Stimulated activated CD4-positive, alpha-beta T cell treated with anti-CD3 and anti-CD28 coated beads, Interleukin-1b, Interleukin-23, amount 100 ng/mL, for 4 hours (primary cell): ENCODE results near the gene CDC42BPB.

Source experiments
- DNase-seq, 2 donors: peaks; one replicate each; pipeline ENCODE4 v3.0.0-alpha.2; 2020; ENCODE audit warnings: low read depth in 2 of 2

CDC42BPB gene

DNA sequence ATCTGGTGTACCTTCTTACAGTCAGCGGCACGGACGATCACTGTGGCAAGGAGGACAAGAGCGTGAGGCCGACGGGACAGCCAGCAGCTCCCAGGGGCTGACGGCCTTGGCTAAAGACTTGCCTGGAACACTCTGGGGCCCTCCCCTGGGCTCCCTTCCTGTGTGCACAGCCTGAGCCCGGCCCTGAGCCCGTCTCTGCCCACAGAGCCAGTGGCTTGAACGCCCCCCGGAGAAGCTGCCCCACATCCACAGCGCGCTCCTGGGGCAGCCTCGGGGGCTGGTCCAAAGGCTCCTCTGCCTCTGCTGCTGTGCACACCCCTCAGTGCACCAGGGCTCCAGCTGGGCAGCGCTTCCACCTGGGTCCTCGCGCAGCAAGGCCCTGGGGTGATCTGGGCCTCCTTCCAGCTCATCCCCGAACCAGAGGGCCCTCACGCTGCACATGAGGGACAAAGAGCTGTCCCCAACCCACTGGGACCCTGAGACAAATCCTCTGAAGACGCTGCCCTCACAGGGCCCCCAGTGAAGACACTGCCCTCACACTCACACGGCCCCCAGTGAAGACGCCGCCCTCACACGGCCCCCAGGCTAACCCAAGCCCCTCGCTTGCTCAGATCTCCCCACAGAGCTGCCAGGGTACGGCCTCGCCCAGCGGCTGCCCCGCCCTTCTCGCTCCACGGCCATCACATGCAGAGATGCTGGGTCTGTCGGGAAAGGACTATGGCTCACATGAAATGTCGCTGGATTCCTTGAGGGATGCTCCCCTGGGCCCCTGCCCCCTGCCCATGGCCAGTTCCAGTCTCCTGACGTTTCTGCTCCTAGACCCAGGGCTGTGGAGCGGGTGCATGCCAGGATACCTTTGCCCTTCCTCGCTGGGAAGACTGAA is 112.7 kb downstream of the CDC42BPB start:
- DNase-seq = no peak

DNA sequence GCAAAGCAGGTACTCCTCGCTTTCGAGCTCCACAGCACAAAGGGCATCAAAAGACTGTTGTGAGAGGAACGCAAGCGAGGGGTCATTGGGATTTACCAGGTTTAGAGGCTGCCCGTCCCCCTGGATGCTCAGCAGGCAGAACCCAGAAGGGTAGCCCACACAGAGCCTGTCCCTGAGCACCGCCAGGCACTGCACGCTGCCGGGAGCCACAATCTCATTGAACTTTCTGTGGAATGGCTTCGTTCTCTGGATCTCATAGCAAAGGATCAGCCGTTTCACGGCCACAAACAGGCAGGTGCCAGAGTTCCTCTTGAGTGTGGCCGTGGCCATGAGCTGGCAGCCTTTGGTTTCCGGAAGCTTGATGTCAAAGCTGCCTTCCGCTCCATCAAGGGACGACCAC is 113.4 kb downstream of the CDC42BPB start:
- DNase-seq = no peak

DNA sequence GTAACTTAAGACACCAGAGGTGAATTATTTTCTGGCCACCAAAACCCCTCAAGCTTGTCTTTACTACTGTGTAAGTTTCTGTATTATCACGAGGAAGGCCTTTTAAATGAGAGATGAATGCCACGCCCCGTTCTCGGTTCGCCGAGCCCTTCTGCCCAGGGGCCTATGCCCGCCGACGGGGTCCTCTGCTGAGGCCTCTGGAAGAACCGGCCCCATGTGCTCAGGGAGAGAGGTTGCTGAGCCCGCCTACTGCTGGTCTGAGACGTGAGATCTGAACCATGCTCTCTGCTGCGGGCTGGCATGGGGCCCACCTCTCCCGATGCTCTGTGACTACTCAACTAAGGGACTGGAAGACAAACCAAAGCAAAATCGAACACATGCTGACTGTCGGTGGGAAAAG is 113.9 kb downstream of the CDC42BPB start:
- DNase-seq = no peak

DNA sequence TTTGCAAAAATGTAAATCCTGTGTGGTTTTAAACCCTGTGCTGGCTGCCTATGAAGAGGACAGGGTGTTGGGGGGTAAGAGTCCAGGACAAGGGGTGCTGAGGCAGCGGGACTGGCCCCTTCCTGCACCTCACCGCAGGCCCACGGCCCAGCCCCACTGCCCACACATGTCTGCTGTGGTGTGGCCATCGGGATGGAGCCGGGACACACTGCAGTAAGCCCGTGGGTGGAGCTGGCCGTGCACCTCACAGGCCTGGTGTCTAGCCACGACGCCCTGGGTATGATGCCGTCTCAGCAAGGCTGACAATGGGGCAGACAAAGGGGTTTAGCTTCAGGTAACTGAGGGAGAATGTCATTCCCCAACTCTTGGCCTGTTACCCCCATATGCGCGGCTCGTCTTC is 115.3 kb downstream of the CDC42BPB start:
- no peak for DNase-seq

DNA sequence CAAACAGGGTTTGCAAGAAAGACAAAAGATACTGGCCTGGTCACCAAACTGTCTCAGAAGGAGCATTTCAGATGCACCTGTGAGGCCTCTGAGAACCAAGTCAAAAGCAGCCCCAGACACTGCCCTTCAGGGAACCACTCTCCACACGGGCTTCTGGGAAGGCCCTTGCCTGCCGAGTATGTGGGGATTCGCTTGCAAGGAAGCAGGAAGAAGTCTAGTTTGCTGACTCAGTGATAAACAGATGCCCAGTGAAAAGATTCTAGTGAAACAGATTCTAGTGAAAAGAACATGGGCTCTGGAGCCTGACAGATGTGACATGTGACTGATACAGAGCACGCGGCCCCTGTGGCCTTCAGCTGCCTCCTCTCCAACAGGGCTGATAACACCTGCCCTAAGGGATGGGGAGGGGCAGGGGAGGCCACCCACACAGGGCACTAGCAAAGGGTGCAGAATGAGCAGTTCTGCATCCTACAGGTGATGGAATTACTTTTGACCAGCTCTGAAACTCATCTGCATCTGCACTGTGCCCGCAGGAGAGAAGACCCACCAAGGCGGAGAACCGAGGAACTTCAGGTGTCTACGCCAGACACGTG is 115.8 kb downstream of the CDC42BPB start:
- DNase-seq = no peak

DNA sequence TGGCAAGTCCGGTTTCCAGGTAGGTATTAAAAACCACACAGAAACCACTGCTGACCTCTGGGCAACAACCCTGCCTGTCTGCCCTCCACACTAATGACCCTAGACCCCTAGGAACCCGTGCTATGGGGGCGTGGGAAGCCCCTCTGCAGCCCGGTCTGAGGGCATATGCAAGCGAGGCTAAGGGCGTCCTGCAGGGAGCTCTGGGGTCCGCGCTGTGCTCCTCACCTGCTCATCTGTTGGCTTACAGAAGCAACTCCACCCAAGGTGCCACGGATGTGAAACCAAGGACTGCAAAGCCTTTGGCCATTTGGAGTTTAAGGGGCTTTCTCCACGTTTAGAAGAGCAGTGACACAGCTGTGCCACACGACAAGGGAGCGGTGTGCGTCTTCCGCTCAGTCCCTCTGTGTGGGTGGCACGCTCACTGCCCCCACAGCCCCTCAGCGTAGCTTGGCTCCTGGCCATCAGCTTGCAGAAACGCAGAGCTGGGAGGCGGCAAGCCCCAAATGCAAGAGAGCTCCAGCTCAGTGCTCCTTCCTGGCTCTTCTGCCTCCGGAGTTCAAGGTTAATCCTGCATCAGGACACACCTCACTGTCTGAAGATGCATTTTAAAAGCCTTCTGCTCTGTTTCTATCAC is 116.5 kb downstream of the CDC42BPB start:
- no peak for DNase-seq

DNA sequence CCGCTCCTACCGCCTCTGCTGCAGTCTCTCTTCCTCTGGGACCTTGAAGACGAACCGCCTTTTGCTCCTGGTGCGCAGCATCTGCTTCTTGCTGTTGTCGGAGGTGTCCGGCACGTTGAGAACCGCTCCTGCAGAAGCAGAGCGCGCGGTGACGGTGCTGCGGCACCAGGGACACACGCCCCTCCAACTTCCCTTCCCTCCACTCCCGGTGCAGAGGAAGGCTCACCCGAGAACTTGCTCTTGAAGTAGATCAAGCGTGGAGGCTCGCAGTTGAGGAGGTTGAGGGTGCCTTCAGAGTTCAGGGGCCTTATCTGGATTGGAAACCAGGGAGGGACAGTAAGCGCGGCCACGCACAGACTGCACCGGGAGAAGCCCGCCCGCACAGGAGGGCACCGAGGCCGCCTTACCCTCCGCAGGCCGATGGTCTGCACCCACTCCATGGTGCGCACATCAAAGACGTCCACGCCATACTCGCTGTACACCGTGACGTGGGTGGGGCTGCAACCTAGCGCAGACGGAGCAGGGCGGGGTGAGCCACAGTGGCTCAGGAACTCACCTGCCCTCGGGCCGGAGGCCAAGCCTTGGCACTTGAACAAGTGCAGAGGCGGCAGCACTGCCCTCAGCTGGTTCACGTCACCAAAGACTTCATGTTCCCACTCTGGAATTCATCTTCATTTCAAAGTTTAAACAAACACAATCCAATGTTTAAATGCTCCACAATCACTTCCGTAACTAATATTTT is 117.4 kb downstream of the CDC42BPB start:
- DNase-seq = no peak

DNA sequence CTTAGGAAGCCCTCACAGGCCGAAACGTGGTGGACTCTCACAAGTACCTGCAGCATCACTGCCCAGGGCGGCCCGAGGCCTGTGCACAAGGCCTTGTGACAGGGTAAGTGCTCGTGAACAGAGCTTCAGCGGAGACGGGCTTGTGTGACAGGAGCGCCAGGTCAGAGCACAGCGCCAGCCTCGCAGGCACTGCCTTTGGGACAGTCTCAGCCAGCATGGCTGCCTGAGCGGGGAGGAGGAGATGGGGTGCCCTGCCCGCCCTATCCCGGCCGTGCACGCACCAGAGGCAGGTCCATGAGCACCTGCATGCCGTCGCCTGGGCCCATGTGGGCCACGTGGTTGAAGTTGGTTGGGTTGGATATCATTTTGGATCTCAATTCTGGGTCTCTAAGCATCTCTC is 118.0 kb downstream of the CDC42BPB start:
- DNase-seq = no peak

DNA sequence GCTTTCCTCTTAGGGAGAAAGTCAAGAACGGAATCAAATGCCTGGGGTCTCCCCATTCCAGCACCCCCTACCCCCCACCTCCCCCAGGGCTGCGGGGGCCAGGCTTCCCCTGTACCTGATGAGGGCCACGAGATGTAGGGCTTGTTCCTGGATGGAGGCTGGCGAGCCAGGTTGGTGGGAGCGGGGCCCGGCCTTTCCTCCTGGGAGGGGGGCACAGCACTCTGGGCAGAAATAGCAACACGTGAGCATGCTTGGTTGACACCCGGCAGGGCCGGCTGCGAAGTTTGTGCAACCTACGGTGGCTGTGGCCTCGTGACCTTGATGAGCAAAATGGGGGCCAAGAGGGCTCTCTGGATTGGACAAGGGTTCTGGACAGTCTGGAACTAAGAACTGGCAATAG is 119.2 kb downstream of the CDC42BPB start:
- no peak for DNase-seq

DNA sequence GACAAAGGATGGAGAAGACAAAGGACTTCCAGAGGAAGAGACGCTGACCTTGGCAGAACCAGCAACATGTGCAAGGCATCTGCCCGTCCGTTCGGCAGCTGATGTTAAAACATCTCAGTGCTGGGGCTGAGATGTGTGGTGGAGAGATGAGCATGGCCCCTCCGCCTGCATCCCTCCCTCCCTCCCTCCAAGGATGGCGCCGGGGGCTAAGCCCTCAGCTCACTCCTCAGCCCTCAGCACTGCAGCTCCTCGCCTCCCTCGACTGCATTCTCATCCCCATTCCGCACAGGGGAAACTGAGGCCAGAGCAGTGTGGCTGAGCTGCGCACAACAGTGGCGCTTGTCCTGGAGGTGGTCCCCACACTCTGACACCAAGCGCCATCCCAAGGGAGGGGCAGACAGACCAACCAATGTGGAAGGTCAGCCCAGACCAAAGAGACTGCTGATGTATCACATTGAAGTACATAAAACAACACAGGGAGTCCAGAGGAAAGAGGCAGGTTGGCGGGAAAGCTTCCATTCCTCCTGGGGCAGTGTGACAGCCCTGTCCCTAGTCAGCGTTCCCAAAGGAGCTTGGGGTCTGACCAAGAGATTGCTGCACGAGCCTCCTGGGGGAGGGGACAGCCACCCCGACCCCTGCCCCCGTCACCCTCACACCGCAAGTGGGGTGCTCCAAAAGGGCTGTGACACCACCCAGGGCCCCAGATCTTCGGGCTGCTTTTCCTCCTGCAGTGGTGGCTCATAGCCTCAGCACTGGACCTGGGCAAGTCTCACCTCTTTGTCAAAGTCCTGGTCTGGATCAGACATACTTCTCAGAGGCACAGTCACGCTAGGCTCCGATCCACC is 119.8 kb downstream of the CDC42BPB start:
- DNase-seq = no peak

DNA sequence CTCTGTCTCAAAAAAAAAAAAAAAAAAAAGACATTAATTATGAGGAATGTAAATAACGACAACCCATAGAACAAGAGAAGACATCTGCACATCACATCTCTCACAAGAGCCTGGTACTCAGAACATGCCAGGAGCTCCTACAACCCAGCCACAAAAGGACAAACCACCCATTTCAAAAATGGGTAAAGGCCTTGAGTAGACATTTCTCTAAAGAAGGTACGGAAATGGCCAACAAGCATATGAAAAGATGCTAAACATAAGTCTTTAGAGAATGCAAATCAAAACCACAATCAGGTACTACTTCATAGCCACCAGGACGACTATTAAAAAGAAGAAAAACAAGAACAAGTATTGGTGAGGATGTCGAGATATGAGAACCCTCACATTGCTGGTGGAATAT is 121.6 kb downstream of the CDC42BPB start:
- DNase-seq = no peak

DNA sequence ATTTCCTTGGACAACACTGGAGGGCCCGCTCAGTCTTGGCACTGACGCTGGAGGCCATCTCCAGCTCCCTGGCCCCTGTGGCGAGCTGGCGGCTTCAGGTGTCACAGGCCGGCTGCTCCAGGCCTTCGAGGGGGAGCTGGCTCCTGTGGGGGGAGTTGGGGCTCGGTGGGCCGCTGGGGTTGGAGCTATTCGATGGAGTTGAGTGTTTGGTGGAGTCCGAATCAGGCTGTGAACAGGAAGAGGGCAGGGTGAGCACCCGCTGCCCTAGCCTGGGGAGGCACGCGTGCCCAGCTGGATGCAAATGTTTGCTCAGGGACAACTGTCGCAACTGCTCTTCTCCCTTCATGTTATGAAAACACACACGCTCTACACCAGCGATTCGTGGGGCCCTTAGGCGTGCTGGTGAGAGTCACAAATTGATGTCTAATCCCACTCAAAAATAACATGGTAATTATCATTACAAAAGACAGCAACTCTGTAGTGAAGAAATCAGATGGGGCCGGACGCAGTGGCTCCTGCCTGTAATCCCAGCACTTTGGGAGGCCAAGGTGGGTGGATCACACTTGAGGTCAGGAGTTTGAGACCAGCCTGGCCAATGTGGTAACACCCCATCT is 123.6 kb downstream of the CDC42BPB start:
- DNase-seq = no peak

DNA sequence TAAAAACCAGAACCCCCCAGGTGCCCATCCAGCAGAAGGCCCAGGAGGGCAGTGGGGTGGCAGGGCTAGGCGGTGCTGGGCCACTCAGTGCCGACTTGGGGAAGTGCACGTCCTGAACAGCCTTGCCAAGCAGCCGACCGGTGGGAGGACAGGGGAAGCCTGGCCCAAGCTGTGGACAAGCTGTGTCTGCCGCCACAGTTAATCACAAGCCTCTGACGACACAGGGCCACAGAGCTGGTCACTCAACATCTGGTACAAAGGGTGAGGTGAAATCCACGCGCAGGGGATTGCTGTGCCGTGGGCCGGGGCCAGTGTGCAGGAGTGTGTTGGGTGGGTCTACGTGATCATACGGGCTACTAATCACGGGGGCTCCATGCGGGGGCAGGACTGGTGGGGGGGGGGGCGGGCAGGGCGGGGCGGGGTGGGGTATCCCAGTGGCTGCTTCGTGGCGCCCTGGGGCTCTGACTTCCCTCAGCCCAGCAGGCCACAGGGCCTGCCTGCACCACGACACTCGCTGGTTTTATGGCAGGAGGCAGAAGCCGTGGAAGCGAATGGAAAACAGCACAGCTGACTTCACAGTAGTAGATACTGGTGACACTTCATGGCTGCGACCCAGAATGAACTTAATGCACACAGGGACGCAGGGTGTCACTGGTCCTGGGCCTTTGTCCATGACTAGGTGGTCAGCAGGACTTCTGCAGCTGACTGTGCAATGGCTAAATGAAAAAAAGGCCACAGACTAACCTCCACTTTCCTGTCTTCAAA is 124.7 kb downstream of the CDC42BPB start:
- DNase-seq = no peak

DNA sequence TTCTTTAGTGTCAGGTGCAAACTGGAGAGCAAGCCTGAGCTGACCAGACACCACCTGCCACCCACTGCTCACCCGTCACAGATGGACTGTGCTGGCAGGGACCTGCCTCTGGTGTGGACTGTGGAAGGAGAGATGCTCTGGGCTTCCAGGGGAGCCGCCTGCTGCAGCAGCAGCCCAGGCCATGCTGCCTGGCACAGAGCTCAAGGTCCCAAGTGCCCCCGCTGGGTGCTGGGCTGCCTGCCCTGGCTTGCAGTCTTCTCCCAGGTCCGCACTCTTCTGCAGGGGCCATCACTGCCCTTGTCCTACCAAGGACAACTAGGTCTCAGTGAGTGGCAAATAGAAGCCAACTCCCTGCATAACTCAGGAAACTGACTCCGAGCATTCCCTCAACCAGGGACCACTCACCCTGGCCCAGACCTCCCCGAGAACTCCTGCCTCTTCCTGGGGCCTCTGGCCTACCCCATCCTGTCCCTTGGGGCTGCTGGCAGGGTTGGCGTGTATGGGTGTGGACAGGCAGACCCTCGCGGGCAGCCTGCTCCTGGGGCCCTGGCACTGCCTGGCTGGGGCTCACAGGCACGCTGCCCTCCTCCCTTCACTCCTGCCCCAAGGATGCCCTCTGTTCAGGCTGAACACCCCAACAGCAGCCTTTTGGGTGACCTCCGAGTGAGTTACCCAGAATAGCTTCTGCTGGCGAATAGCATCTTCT is 125.6 kb downstream of the CDC42BPB start:
- no peak for DNase-seq

DNA sequence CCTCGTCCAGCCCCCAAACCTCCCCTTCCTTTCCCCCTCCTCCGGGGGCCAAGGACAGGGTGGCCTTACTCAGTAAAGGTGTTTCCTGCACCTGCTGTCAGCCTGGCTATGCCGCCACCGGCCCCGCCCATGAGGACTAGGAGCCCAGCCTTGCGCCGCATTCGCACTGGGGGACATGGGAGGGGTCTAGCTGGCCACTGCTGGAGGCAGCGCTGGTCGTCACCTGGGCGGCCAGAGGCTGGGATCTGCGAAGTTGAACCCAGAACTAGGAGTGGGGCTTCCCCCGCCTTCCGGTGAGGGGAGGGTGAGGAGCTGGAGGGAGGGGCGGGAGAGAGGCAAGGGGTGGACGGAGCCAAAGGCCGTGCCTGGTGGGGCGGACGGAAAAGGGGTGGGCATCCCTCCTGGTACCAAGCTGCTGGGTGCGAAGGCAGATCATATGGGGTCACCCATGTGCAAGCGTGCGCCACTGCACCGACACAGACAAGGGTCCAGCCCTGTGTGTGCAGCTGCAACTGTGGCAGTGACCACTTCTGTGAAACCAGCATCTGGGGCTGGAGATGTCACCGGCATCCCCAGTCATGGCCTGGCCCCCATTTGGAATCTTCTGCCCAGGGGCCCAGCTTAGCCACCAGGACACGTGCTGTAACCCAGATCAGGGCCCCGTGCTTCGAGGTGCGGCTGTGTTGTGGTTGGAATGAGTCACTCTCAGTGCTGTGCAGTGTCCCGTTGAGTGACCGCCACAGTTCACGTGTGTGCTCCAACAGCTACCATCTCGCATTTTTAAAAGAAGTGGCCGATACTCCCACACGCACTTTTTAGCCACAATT is 126.4 kb downstream of the CDC42BPB start:
- DNase-seq = no peak

DNA sequence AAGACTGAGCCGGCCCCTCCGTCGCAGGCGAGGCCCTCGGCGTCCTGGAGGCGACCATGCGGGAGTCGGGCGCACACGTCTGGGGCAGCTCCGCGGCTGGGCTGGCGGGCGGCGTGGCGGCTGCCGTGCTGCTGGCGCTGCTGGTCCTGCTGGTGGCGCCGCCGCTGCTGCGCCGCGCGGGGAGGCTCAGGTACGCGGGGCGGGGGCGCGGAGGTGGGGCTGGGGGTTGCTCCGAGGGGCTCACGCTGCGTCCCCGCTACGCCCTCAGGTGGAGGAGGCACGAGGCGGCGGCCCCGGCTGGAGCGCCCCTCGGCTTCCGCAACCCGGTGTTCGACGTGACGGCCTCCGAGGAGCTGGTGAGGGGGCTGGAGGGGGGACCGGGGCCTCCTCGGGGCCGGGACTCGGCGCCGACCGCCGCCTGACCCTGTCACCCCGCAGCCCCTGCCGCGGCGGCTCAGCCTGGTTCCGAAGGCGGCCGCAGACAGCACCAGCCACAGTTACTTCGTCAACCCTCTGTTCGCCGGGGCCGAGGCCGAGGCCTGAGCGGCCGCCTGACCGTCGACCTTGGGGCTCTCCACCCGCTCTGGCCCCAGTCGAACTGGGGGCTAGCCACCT is 127.1 kb downstream of the CDC42BPB start:
- DNase-seq = no peak

DNA sequence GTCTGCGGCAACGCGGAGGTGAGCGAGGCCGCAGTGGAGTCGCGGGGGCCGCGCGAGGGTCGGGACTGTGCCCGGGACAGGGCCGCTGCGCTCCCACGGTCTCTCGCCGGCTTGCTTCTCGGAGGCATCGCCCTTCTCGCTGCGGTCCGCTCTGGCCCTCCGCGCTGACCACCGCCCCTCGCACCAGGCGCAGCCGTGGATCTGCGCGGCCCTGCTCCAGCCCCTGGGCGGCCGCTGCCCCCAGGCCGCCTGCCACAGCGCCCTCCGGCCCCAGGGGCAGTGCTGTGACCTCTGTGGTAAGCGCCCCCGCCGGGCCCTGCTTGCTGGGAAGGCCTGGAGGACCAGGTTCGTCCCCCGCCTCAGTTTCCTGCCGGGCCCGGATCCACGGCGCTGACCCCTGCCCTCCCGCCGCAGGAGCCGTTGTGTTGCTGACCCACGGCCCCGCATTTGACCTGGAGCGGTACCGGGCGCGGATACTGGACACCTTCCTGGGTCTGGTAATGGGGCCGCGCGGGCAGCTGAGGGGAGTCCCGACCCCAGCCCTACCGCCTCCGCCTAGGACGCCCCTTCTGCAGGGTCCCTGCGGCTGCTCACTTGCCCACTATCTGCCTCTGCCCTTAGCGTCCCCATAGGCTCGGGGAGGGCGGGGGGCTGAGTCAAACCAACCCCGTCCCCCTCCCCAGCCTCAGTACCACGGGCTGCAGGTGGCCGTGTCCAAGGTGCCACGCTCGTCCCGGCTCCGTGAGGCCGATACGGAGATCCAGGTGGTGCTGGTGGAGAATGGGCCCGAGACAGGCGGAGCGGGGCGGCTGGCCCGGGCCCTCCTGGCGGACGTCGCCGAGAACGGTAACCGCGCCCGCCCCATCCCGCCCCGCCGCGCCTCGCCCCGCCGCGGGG is 127.9 kb downstream of the CDC42BPB start:
- no peak for DNase-seq
